Esophagus squamous epithelium (tissue), 4 donors: Measurements from ENCODE around the gene RAB8B.

Experiments
- CTCF ChIP-seq, 6 experiments: fragments of 450-650 bp in 4 of 6; fragments of 200-600 bp in 2 of 6; sonication (generic) in 2 of 6; IDR thresholded peaks; one replicate each; pipeline ENCODE4 v1.5.1; 2016 to 2019; ENCODE audit warnings: antibody characterized with exemption in 6 of 6, mild to moderate bottlenecking in 4 of 6, moderate library complexity in 4 of 6
- POLR2A ChIP-seq, 4 donors: fragments of 450-650 bp; IDR thresholded peaks; one replicate each; pipeline ENCODE4 v1.6.1; 2017; ENCODE audit warnings: antibody characterized with exemption in 4 of 4, mild to moderate bottlenecking in 4 of 4, moderate library complexity in 3 of 4

- TF ChIP-seq POLR2A (IDR thresholded peaks at IDR 0.05) (no peak), CTCF (IDR thresholded peaks at IDR 0.05) (no peak)
These were observed 37.7 kb upstream of the RAB8B start for GRCh38 chr15:63151665-63152064.
